ENCODE data around the gene DAZAP2. TPM values are rescaled to one million over a fixed set of nuclear protein-coding genes. Genes with fewer than 3 reads are reported as not detected.

DAZAP2 gene
- total RNA-seq, 1 experiment from 2014 or later = 74.2 TPM

DNA sequence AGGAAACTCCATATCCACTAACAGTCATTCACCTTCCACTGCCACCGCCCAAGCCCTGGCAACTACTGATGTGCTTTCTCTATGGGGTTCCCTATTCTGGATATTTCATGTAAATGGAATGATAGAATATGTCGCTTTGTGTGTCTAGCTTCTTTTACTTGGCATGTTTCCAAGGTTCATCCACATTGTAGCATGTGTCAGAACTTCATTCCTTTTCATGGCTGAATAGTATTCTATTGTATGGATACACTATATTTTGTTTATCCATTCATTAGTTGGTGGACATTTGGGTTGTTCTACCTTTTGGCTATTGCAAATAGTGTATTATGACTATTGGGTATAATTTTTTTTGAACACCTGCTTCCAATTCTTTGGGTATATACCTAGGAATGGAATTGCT, 29.4 kb upstream of the DAZAP2 start:
- intact Hi-C loops (cut with micrococcal nuclease) = no loop called here
- POLR2A ChIA-PET = interaction anchor here (1.1 to 1.6 kb wide), 2 partner anchors 12 to 19 kb away, joined by 3 read pairs; no protein-coding TSS in a partner anchor
- no peaks in the 10 kb centered on the region for H3K9me3 Mint-ChIP-seq (ENCODE audit: unreplicated experiment)
- no peaks in the 10 kb centered on the region for H3K27me3 Mint-ChIP-seq (ENCODE audit: insufficient read depth, unreplicated experiment)
- H3K4me3 Mint-ChIP-seq (ENCODE audit: unreplicated experiment) = no peak overlapping the region
- BruUV-seq (replicated peaks) = no TSS peak
- H3K36me3 Mint-ChIP-seq (ENCODE audit: insufficient read depth, unreplicated experiment) = no peaks in the 10 kb centered on the region
- peaks cover 7% of the 10 kb centered on the region for H3K4me1 Mint-ChIP-seq (ENCODE audit: insufficient read depth, unreplicated experiment)
- no peak overlapping the region for H3K27ac Mint-ChIP-seq (ENCODE audit: low read depth, unreplicated experiment)
- TF ChIP-seq, protein P1, sequence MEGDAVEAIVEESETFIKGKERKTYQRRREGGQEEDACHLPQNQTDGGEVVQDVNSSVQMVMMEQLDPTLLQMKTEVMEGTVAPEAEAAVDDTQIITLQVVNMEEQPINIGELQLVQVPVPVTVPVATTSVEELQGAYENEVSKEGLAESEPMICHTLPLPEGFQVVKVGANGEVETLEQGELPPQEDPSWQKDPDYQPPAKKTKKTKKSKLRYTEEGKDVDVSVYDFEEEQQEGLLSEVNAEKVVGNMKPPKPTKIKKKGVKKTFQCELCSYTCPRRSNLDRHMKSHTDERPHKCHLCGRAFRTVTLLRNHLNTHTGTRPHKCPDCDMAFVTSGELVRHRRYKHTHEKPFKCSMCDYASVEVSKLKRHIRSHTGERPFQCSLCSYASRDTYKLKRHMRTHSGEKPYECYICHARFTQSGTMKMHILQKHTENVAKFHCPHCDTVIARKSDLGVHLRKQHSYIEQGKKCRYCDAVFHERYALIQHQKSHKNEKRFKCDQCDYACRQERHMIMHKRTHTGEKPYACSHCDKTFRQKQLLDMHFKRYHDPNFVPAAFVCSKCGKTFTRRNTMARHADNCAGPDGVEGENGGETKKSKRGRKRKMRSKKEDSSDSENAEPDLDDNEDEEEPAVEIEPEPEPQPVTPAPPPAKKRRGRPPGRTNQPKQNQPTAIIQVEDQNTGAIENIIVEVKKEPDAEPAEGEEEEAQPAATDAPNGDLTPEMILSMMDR (IDR thresholded peaks at IDR 0.05; ENCODE audit: unreplicated experiment) = no peak
- no peak for DNase-seq (ENCODE audit: unreplicated experiment)
- CTCF ChIA-PET = interaction anchor here (0.5 kb wide), 1 partner anchor 199 kb away, joined by 4 read pairs; no protein-coding TSS in a partner anchor

DNA sequence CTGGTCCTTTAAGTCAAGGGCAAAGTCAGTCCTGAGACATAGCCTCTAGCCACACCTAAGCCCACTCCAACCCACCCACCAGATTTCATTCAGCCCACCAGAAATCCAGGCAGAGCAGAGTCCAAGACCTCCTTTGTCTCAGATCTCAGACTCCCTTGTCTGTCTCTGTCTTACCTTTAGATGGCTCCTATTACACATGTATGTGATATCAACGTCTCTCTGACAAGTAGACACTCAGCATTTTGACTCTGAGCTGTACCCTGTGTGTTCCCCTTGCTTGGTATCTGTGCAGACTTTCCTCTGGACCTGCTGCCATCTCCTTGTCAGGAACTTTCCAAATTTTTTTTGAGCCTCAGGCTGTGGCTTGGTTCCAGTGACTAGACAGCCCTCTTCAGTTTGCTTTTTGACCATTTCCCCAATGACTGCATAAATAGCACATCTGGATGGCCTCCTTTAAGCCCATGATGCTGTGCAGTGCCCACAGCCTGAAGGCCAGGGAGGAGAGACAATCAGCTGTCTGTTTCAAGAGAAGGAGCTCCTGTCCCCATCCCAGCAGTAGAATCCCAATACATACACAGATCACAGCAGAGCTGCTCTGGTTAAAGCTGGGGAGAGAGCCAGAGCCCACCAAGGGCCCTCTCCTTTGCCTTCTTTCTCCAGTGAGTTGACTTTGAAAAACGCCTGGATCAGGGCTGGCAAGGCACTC, 27.8 kb upstream of the DAZAP2 start:
- intact Hi-C loops (cut with micrococcal nuclease) = no loop called here
- no TSS peak for BruUV-seq (replicated peaks)
- DNase-seq (ENCODE audit: unreplicated experiment) = no peak
- ChIA-PET CTCF (no interaction called here), POLR2A (no interaction called here)
- Mint-ChIP-seq H3K27me3 (ENCODE audit: insufficient read depth, unreplicated experiment) (no peaks in the 10 kb centered on the region), H3K9me3 (ENCODE audit: unreplicated experiment) (no peaks in the 10 kb centered on the region), H3K27ac (ENCODE audit: low read depth, unreplicated experiment) (no peak overlapping the region), H3K36me3 (ENCODE audit: insufficient read depth, unreplicated experiment) (no peaks in the 10 kb centered on the region), H3K4me1 (ENCODE audit: insufficient read depth, unreplicated experiment) (no peaks in the 10 kb centered on the region), H3K4me3 (ENCODE audit: unreplicated experiment) (no peak overlapping the region)
- TF ChIP-seq, protein P1 (IDR thresholded peaks at IDR 0.05; ENCODE audit: unreplicated experiment) = no peak

- DNase-seq (ENCODE audit: unreplicated experiment) = no peak
- no TSS peak for BruUV-seq (replicated peaks)
- no peak overlapping the region for H3K27ac Mint-ChIP-seq (ENCODE audit: low read depth, unreplicated experiment)
- intact Hi-C loops (cut with micrococcal nuclease) = loop anchor here (5.0 kb wide), 1 partner anchor 168 kb away; the partner anchor contains the start of gene LETMD1
- H3K9me3 Mint-ChIP-seq (ENCODE audit: unreplicated experiment) = no peaks in the 10 kb centered on the region
- ChIA-PET POLR2A (interaction anchor here (0.6 to 1.4 kb wide), 3 partner anchors 23 to 157 kb away, joined by 4 read pairs; partner anchors contain the start of gene DAZAP2), CTCF (interaction anchor here (0.6 kb wide), 2 partner anchors 256 to 388 kb away, joined by 3 read pairs; no protein-coding TSS in a partner anchor)
- no peaks in the 10 kb centered on the region for H3K36me3 Mint-ChIP-seq (ENCODE audit: insufficient read depth, unreplicated experiment)
- H3K27me3 Mint-ChIP-seq (ENCODE audit: insufficient read depth, unreplicated experiment) = no peaks in the 10 kb centered on the region
- TF ChIP-seq, protein P1 (IDR thresholded peaks at IDR 0.05; ENCODE audit: unreplicated experiment) = no peak
- H3K4me1 Mint-ChIP-seq (ENCODE audit: insufficient read depth, unreplicated experiment) = peaks cover 6% of the 10 kb centered on the region
- H3K4me3 Mint-ChIP-seq (ENCODE audit: unreplicated experiment) = no peak overlapping the region
Measured at GRCh38 chr12:51214895-51215294, 23.7 kb upstream of the DAZAP2 start.

DNA sequence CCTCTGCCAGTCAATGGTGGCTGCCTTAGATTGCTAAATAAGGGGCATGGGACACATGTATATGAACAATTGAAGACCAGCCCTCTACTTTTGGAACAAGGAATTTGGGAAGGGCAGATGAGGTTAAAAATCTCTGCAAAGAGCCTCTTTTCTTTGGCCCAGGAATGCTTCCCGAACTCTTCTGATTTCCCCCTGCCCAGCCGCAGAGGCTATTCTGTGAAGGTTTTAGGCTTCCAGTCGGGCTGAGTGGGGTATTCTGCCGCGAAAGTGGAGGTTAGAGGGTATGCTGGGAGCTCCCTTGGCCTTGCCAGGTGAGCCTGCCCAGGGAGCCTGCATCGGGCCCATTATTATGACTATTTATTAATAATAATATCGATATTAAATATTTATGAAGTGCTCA, 22.0 kb upstream of the DAZAP2 start:
- no peak for DNase-seq (ENCODE audit: unreplicated experiment)
- Mint-ChIP-seq H3K9me3 (ENCODE audit: unreplicated experiment) (no peaks in the 10 kb centered on the region), H3K4me3 (ENCODE audit: unreplicated experiment) (peak overlapping the region; percentile 74), H3K4me1 (ENCODE audit: insufficient read depth, unreplicated experiment) (peaks cover 6% of the 10 kb centered on the region), H3K36me3 (ENCODE audit: insufficient read depth, unreplicated experiment) (no peaks in the 10 kb centered on the region), H3K27me3 (ENCODE audit: insufficient read depth, unreplicated experiment) (no peaks in the 10 kb centered on the region), H3K27ac (ENCODE audit: low read depth, unreplicated experiment) (no peak overlapping the region)
- intact Hi-C loops (cut with micrococcal nuclease) = loop anchor here (5.0 kb wide), 1 partner anchor 169 kb away; the partner anchor contains the start of gene LETMD1
- TF ChIP-seq, protein P1 (IDR thresholded peaks at IDR 0.05; ENCODE audit: unreplicated experiment) = no peak
- CTCF ChIA-PET = no interaction called here
- BruUV-seq (replicated peaks) = no TSS peak
- POLR2A ChIA-PET = interaction anchor here (1.0 to 3.3 kb wide), 4 partner anchors 12 to 133 kb away, joined by 4 to 38 read pairs (median 6); partner anchors contain the start of genes CSRNP2 and DAZAP2
